HepG2 (cell line): Measurements from ENCODE around the gene FNDC7. TPM values are rescaled to one million over a fixed set of nuclear protein-coding genes. Genes with fewer than 3 reads are reported as not detected.

Experiments used
- ATAC-seq: fragments of 200-7000 bp; cut with Tn5 transposase; 3 replicates; pipeline ENCODE4 v1.9.1; 2020; ENCODE audit warnings: mild to moderate bottlenecking, moderate library complexity
- BruUV-seq: library from RNA; stranded (reverse); fragments of 400-500 nt; replicated peaks from 2 replicates; lab custom pipeline; 2021; lab: Mats Ljungman, UMichigan
- CTCF ChIA-PET: fragments of 300-600 bp; formaldehyde crosslinking; extraction: SDS; loops from one replicate; lab custom pipeline; 2021; ENCODE audit warnings: low total read pairs, inconsistent platforms, low intra/inter-chr PET ratio; lab: Yijun Ruan, JAX
- POLR2A ChIA-PET: fragments of 350-600 bp; sonication (Branson Sonifier 250); formaldehyde crosslinking; loops from one replicate; lab custom pipeline; 2020; ENCODE audit warnings: antibody characterized with exemption, inconsistent platforms; lab: Yijun Ruan, JAX
- DNase-seq: peaks from one replicate; pipeline ENCODE4 v3.0.0-alpha.2; 2015; ENCODE audit warnings: low spot score
- FAIRE-seq: peaks from 3 replicates; lab custom pipeline; 2011; peaks lifted over from hg19 to GRCh38; lab: Jason Lieb, UNC
- H2AFZ ChIP-seq: one replicate; pipeline ENCODE4 v1.6.1; 2011; ENCODE audit warnings: low read length, inconsistent platforms
- H3K27ac ChIP-seq: fragments of 300-600 bp; 3 replicates; pipeline ENCODE4 v1.8.0; 2011; ENCODE audit warnings: mixed run types, mild to moderate bottlenecking, mixed read lengths, low read length, inconsistent platforms; ENCODE audit not compliant: insufficient read depth; ENCODE audit errors: extremely low read length
- H3K27me3 ChIP-seq, 2 experiments: fragments of 200-600 bp in 1 of 2; 2 replicates in 1 of 2; 3 replicates in 1 of 2; pipeline versions ENCODE4 v1.6.0 to v1.8.0; 2011; ENCODE audit warnings: low read length in 2 of 2, mild to moderate bottlenecking in 2 of 2, moderate library complexity in 2 of 2, inconsistent platforms in 1 of 2; ENCODE audit not compliant: insufficient read depth in 2 of 2, control insufficient read depth in 1 of 2
- H3K36me3 ChIP-seq, 2 experiments: fragments of 200-600 bp in 1 of 2; replicated peaks in 1 of 2; 2 replicates in 1 of 2; 3 replicates in 1 of 2; pipeline versions ENCODE4 v1.5.1 to v1.8.0; 2011; ENCODE audit warnings: low read length in 2 of 2, inconsistent platforms in 1 of 2; ENCODE audit not compliant: insufficient read depth in 2 of 2, control insufficient read depth in 1 of 2
- H3K4me1 ChIP-seq: 2 replicates; pipeline ENCODE4 v1.5.1; 2012; ENCODE audit warnings: low read length, inconsistent platforms; ENCODE audit not compliant: insufficient read depth
- H3K4me2 ChIP-seq: 2 replicates; pipeline ENCODE4 v1.6.0; 2011; ENCODE audit warnings: low read depth, low read length, inconsistent platforms
- H3K4me3 ChIP-seq, 3 experiments: fragments of 200-600 bp in 1 of 3; sonication (generic), shearing (Covaris generic) in 1 of 3; replicated peaks in 1 of 3; 2 replicates each; pipeline ENCODE4 v1.5.1; 2011 to 2016; ENCODE audit warnings: low read length in 3 of 3, inconsistent platforms in 2 of 3, low read depth in 2 of 3, mild to moderate bottlenecking in 2 of 3, control low read depth in 1 of 3, mixed read lengths in 1 of 3; ENCODE audit not compliant: insufficient read depth in 1 of 3
- H3K79me2 ChIP-seq: one replicate; pipeline ENCODE4 v1.6.1; 2011; ENCODE audit warnings: low read length, inconsistent platforms; ENCODE audit not compliant: insufficient read depth
- H3K9ac ChIP-seq: 2 replicates; pipeline ENCODE4 v1.6.0; 2011; ENCODE audit warnings: mild to moderate bottlenecking, low read depth, low read length, inconsistent platforms; ENCODE audit not compliant: insufficient read depth
- H3K9me3 ChIP-seq: 2 replicates; pipeline ENCODE4 v1.5.1; 2012; ENCODE audit warnings: mild to moderate bottlenecking, low read length
- H4K20me1 ChIP-seq: 2 replicates; pipeline ENCODE4 v1.6.0; 2011; ENCODE audit warnings: inconsistent platforms, mild to moderate bottlenecking, low read length, moderate library complexity; ENCODE audit not compliant: insufficient read depth
- GATA4 ChIP-seq: sonication (generic); IDR thresholded peaks from 2 replicates; pipeline ENCODE4 v1.6.1; 2016; ENCODE audit warnings: antibody characterized with exemption, low read depth, borderline replicate concordance
- GPN1 ChIP-seq: sonication (generic); formaldehyde crosslinking; IDR thresholded peaks from 2 replicates; pipeline ENCODE4 v1.5.1; 2020; ENCODE audit warnings: missing genetic modification reagents, borderline replicate concordance
- IRX3 ChIP-seq: sonication (generic); formaldehyde crosslinking; IDR thresholded peaks from 2 replicates; pipeline ENCODE4 v1.8.1; 2023; ENCODE audit warnings: mild to moderate bottlenecking, low read depth, missing genetic modification reagents, borderline replicate concordance
- KLF9 ChIP-seq: IDR thresholded peaks from 2 replicates; pipeline ENCODE4 v1.6.1; 2016; ENCODE audit warnings: low read depth
- MAZ ChIP-seq, 2 experiments: sonication (generic) in 1 of 2; formaldehyde crosslinking in 1 of 2; IDR thresholded peaks; 2 replicates each; pipeline versions ENCODE4 v1.5.0 to v1.6.1; 2012 to 2020; ENCODE audit warnings: low read depth in 2 of 2, mild to moderate bottlenecking in 2 of 2, borderline replicate concordance in 1 of 2, improper control_type of control experiment in 1 of 2, low read length in 1 of 2, missing genetic modification reagents in 1 of 2, moderate library complexity in 1 of 2
- MBD4 ChIP-seq: IDR thresholded peaks from 2 replicates; pipeline ENCODE4 v1.6.1; 2012; ENCODE audit warnings: low read length, inconsistent platforms, borderline replicate concordance
- MTERF4 ChIP-seq: sonication (generic); formaldehyde crosslinking; IDR thresholded peaks from 2 replicates; pipeline ENCODE4 v1.8.0; 2023; ENCODE audit warnings: mild to moderate bottlenecking, missing genetic modification reagents
- MXD4 ChIP-seq: IDR thresholded peaks from 2 replicates; pipeline ENCODE4 v1.6.1; 2016; ENCODE audit warnings: mild to moderate bottlenecking, missing biosample characterization, missing genetic modification reagents
- NR3C1 ChIP-seq: sonication (generic); formaldehyde crosslinking; IDR thresholded peaks from 2 replicates; pipeline ENCODE4 v1.4.0; 2020; ENCODE audit warnings: missing genetic modification reagents
- RARG ChIP-seq: sonication (generic); formaldehyde crosslinking; IDR thresholded peaks from 2 replicates; pipeline ENCODE4 v1.4.0; 2020; ENCODE audit warnings: low read depth, mild to moderate bottlenecking, missing genetic modification reagents
- SPEN ChIP-seq: sonication (generic); formaldehyde crosslinking; IDR thresholded peaks from 2 replicates; pipeline ENCODE4 v1.5.1; 2020; ENCODE audit warnings: low read depth, mild to moderate bottlenecking, missing genetic modification reagents
- TCF7 ChIP-seq: sonication (generic); IDR thresholded peaks from 2 replicates; pipeline ENCODE4 v1.6.1; 2016; ENCODE audit warnings: antibody characterized with exemption, low read depth
- TP53 ChIP-seq: sonication (generic); formaldehyde crosslinking; conservative IDR thresholded peaks from 2 replicates; pipeline ENCODE4 v1.4.0; 2020; ENCODE audit warnings: missing genetic modification reagents
- XRCC5 ChIP-seq: fragments of 200-400 bp; formaldehyde crosslinking; optimal IDR thresholded peaks from 2 replicates; pipeline ENCODE3; 2017; ENCODE audit warnings: mild to moderate bottlenecking, low read length
- ZFP36L2 ChIP-seq: sonication (generic); formaldehyde crosslinking; IDR thresholded peaks from 2 replicates; pipeline ENCODE4 v1.4.0; 2020; ENCODE audit warnings: missing genetic modification reagents
- ZFP91 ChIP-seq: sonication (generic); formaldehyde crosslinking; IDR thresholded peaks from 2 replicates; pipeline ENCODE4 v1.9.0; 2022; ENCODE audit warnings: missing genetic modification reagents, mild to moderate bottlenecking, borderline replicate concordance
- ZFY ChIP-seq: sonication (generic); formaldehyde crosslinking; IDR thresholded peaks from 2 replicates; pipeline ENCODE4 v1.4.0; 2020; ENCODE audit warnings: missing genetic modification reagents
- ZNF121 ChIP-seq: sonication (generic); formaldehyde crosslinking; IDR thresholded peaks from 2 replicates; pipeline ENCODE4 v1.5.0; 2020; ENCODE audit warnings: mild to moderate bottlenecking, missing genetic modification reagents
- ZNF143 ChIP-seq: sonication (generic); formaldehyde crosslinking; IDR thresholded peaks from 2 replicates; pipeline ENCODE4 v1.4.0; 2020; ENCODE audit warnings: missing genetic modification reagents
- ZNF629 ChIP-seq: sonication (generic); formaldehyde crosslinking; conservative IDR thresholded peaks from 2 replicates; pipeline ENCODE4 v1.5.0; 2020; ENCODE audit warnings: missing genetic modification reagents
- ZNF703 ChIP-seq: sonication (generic); formaldehyde crosslinking; IDR thresholded peaks from 2 replicates; pipeline ENCODE4 v1.5.1; 2020; ENCODE audit warnings: missing genetic modification reagents, mild to moderate bottlenecking, moderate library complexity, borderline replicate concordance
- WGBS: methylation state at CpG from one replicate; pipeline ENCODE4 v1.1.6; 2017; ENCODE audit warnings: low lambda C conversion rate; 5-methylcytosine and 5-hydroxymethylcytosine counted together
- in situ Hi-C: cut with HindIII; loops from 2 replicates; pipeline ENCODE4 v1.10.0; 2017; ENCODE audit warnings: low pct_unique_long_range_greater_than_20kb; ENCODE audit not compliant: extremely low pct_ligation_motif_present
- intact Hi-C: fragments of 100-400 bp; cut with micrococcal nuclease; formaldehyde crosslinking; loops from one replicate; pipeline ENCODE4 v1.10.0; 2022; ENCODE audit not compliant: unreplicated experiment
- polyA plus RNA-seq, 8 experiments: library from polyadenylated mRNA; depleted of rRNA in 3 of 8; stranded (reverse) in 7 of 8; unstranded in 1 of 8; fragments of >200 nt; fragmentation: Illumina TruSeq in 4 of 8; extraction: Trizol in 4 of 8; gene quantifications; 2 replicates each; pipeline versions ENCODE4 v1.2.1 to v1.2.3, GENCODE V29; 2011 to 2016; ENCODE audit warnings: low read depth in 4 of 8, missing spikeins in 1 of 8, mixed read lengths in 1 of 8; ENCODE audit not compliant: insufficient read depth in 1 of 8
- total RNA-seq, 5 experiments: library from RNA; depleted of rRNA; stranded (reverse); fragments of >200 nt; fragmentation: Illumina TruSeq; extraction: Trizol; gene quantifications; 2 replicates each; pipeline ENCODE4 v1.2.3, GENCODE V29; 2016; ENCODE audit warnings: low read depth in 1 of 5
- TF ChIP-seq, protein P1 (sequence below): sonication (generic); formaldehyde crosslinking; IDR thresholded peaks from 2 replicates; pipeline ENCODE4 v1.8.0; 2022; ENCODE audit warnings: mild to moderate bottlenecking, missing genetic modification reagents, moderate library complexity

FNDC7 gene
- total and polyA plus RNA-seq, 2 of the 13 experiments (the other 11 are each of a cell fraction or from before 2014, with no cell fraction given): 0.03 TPM; not detected in 1

DNA sequence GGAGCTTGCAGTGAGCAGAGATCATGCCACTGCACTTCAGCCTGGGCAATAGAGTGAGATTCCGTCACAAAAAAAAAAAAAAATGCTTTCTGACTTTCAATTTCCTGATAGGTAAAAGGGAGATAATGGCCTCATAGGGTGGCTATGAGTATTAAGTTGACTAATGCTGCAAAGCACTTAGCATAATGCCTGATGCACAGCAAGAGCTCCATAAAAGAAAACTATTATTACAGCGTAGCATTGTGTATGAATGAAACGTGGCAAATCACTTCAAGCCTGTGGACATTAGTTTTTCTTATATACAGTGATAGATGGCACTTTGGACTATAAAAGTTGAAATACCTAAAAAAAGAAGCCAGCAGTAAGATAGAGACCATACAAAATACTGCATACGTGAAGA is 16.8 kb downstream of the FNDC7 start (continued):
- TF ChIP-seq MXD4 (no peak), ZFP91 (CRISPR knock-in tag) (no peak)
- TF ChIP-seq, protein P1, sequence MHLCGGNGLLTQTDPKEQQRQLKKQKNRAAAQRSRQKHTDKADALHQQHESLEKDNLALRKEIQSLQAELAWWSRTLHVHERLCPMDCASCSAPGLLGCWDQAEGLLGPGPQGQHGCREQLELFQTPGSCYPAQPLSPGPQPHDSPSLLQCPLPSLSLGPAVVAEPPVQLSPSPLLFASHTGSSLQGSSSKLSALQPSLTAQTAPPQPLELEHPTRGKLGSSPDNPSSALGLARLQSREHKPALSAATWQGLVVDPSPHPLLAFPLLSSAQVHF (CRISPR knock-in tag): no peak
- TF ChIP-seq, all 625 proteins: peak for 0

DNA sequence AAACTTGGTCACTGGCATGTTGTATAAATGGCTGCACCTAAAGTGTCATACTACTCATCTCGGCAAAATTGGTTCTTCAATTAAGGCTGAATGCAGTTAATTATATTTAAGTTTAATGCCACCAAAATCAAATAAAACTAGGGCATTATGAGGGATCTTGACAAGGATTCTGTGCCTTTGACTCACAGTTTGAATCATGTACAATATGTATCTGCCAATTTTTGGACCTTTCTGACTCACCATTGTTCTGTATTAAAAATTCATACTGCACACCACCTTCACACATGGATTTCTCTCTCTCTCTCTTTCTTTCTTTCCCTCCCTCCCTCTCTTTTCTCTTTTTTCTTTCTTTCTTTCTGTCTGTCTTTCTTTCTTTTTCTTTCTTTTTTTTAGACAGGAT is 19.7 kb downstream of the FNDC7 start:
- ATAC-seq: no peak
- Histone ChIP-seq H3K36me3 (no peaks in the 10 kb centered on the region), H3K9me3 (no peaks in the 10 kb centered on the region), H3K27me3 (peaks cover 1 to 7% of the 10 kb centered on the region in 2 experiments; a peak in 2 of 5 replicates), H3K9ac (no peak overlapping the region), H3K79me2 (no peaks in the 10 kb centered on the region), H3K4me3 (no peak overlapping the region), H2AFZ (no peak overlapping the region), H3K27ac (no peak overlapping the region), H3K4me1 (no peaks in the 10 kb centered on the region), H4K20me1 (no peaks in the 10 kb centered on the region), H3K4me2 (no peak overlapping the region)
- no peak for DNase-seq
- TF ChIP-seq ZNF629 (no peak), IRX3 (CRISPR knock-in tag) (no peak), GPN1 (CRISPR knock-in tag) (no peak), NR3C1 (CRISPR knock-in tag) (no peak), ZNF121 (no peak), MAZ (IDR thresholded peaks at IDR 0.05; ENCODE audit: borderline replicate concordance, low read depth, low read length) (no peak), MAZ (CRISPR knock-in tag; IDR thresholded peaks at IDR 0.05; ENCODE audit: low read depth) (no peak), GATA4 (no peak), TCF7 (no peak), MBD4 (no peak), ZNF703 (CRISPR knock-in tag) (no peak), SPEN (no peak), ZFP36L2 (CRISPR knock-in tag) (no peak), XRCC5 (no peak), TP53 (CRISPR knock-in tag) (no peak), KLF9 (CRISPR knock-in tag) (no peak), ZFY (CRISPR knock-in tag) (no peak), RARG (CRISPR knock-in tag) (no peak), ZNF143 (CRISPR knock-in tag) (no peak), MTERF4 (CRISPR knock-in tag) (no peak)
- ChIA-PET CTCF (no interaction called here), POLR2A (no interaction called here)
- intact Hi-C loops (no loop called here), in situ Hi-C loops (no loop called here)
- 47% methylated on average over 1 of the region's 1 CpG for WGBS
- no peak for FAIRE-seq
- BruUV-seq: no TSS peak
